Measurements from ENCODE around the gene OSBPL7. TPM values are rescaled to one million over a fixed set of nuclear protein-coding genes. Genes with fewer than 3 reads are reported as not detected.

The OSBPL7 gene
- total and polyA plus RNA-seq, 2 of the 8 experiments (the other 6 are each of a cell fraction or from before 2014, with no cell fraction given), result 7.2 to 8.9 TPM

DNA sequence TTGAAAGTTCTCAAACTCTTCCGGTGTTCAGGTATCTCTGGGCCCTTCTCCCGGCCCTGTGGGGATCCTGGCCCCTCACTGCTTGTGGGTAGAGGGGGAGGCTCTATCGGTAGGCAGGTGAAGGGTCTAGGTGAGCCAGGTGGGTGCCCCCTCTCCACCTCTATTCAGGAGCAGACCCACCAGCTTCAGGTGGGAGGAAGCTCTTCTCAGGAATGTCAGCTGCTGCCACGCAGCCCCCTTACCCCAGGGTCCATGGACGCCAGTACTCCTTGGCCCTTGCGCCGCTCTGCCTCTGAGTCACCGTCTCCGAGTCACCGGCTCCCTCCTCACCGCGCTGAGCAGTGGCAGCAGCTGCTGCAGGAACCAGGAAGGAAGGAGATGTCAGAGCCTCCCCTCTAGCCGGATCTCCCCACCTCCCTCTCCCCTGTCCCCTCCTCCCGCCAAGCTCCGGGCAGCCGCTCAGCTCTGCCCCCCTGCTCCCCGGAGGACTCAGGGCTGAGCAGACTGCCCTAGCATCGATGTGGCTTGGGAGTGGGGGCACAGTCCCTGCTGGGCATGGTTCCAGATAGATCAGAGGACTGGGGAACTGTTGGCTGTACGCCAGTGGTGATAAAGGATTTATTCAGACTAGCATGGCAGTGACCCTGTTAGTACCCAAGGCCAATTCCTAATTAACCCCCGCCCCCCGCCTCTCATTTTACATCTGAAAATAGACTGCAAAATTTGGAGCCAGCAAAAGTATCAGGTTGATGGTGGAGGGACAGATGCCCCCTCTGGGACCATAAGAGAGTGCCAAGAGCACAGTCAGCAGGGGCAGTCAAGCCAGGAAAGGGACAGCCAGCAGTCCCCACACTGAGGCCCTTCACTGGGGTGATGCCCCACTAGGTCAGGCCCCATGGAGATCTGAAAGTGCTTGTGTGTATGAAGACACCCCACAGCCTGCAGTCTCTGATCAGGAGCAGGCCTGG lies at the start of gene OSBPL7 (continued):
- TF ChIP-seq, protein P1, sequence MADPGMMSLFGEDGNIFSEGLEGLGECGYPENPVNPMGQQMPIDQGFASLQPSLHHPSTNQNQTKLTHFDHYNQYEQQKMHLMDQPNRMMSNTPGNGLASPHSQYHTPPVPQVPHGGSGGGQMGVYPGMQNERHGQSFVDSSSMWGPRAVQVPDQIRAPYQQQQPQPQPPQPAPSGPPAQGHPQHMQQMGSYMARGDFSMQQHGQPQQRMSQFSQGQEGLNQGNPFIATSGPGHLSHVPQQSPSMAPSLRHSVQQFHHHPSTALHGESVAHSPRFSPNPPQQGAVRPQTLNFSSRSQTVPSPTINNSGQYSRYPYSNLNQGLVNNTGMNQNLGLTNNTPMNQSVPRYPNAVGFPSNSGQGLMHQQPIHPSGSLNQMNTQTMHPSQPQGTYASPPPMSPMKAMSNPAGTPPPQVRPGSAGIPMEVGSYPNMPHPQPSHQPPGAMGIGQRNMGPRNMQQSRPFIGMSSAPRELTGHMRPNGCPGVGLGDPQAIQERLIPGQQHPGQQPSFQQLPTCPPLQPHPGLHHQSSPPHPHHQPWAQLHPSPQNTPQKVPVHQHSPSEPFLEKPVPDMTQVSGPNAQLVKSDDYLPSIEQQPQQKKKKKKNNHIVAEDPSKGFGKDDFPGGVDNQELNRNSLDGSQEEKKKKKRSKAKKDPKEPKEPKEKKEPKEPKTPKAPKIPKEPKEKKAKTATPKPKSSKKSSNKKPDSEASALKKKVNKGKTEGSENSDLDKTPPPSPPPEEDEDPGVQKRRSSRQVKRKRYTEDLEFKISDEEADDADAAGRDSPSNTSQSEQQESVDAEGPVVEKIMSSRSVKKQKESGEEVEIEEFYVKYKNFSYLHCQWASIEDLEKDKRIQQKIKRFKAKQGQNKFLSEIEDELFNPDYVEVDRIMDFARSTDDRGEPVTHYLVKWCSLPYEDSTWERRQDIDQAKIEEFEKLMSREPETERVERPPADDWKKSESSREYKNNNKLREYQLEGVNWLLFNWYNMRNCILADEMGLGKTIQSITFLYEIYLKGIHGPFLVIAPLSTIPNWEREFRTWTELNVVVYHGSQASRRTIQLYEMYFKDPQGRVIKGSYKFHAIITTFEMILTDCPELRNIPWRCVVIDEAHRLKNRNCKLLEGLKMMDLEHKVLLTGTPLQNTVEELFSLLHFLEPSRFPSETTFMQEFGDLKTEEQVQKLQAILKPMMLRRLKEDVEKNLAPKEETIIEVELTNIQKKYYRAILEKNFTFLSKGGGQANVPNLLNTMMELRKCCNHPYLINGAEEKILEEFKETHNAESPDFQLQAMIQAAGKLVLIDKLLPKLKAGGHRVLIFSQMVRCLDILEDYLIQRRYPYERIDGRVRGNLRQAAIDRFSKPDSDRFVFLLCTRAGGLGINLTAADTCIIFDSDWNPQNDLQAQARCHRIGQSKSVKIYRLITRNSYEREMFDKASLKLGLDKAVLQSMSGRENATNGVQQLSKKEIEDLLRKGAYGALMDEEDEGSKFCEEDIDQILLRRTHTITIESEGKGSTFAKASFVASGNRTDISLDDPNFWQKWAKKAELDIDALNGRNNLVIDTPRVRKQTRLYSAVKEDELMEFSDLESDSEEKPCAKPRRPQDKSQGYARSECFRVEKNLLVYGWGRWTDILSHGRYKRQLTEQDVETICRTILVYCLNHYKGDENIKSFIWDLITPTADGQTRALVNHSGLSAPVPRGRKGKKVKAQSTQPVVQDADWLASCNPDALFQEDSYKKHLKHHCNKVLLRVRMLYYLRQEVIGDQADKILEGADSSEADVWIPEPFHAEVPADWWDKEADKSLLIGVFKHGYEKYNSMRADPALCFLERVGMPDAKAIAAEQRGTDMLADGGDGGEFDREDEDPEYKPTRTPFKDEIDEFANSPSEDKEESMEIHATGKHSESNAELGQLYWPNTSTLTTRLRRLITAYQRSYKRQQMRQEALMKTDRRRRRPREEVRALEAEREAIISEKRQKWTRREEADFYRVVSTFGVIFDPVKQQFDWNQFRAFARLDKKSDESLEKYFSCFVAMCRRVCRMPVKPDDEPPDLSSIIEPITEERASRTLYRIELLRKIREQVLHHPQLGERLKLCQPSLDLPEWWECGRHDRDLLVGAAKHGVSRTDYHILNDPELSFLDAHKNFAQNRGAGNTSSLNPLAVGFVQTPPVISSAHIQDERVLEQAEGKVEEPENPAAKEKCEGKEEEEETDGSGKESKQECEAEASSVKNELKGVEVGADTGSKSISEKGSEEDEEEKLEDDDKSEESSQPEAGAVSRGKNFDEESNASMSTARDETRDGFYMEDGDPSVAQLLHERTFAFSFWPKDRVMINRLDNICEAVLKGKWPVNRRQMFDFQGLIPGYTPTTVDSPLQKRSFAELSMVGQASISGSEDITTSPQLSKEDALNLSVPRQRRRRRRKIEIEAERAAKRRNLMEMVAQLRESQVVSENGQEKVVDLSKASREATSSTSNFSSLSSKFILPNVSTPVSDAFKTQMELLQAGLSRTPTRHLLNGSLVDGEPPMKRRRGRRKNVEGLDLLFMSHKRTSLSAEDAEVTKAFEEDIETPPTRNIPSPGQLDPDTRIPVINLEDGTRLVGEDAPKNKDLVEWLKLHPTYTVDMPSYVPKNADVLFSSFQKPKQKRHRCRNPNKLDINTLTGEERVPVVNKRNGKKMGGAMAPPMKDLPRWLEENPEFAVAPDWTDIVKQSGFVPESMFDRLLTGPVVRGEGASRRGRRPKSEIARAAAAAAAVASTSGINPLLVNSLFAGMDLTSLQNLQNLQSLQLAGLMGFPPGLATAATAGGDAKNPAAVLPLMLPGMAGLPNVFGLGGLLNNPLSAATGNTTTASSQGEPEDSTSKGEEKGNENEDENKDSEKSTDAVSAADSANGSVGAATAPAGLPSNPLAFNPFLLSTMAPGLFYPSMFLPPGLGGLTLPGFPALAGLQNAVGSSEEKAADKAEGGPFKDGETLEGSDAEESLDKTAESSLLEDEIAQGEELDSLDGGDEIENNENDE (IDR thresholded peaks at IDR 0.05; ENCODE audit: insufficient replicate concordance, low read length), result no peak
- TF ChIP-seq, protein P2, sequence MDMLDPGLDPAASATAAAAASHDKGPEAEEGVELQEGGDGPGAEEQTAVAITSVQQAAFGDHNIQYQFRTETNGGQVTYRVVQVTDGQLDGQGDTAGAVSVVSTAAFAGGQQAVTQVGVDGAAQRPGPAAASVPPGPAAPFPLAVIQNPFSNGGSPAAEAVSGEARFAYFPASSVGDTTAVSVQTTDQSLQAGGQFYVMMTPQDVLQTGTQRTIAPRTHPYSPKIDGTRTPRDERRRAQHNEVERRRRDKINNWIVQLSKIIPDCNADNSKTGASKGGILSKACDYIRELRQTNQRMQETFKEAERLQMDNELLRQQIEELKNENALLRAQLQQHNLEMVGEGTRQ (IDR thresholded peaks at IDR 0.05; ENCODE audit: low read length), result no peak
- TF ChIP-seq CHD2 (IDR thresholded peaks at IDR 0.05; ENCODE audit: low read length) (no peak), POLR2A (IDR thresholded peaks at IDR 0.05; ENCODE audit: control extremely low read depth in 1 of 2, low read depth in 2 of 2, low read length in 2 of 2) (no peak), JUN (IDR thresholded peaks at IDR 0.05; ENCODE audit: low read depth, low read length) (no peak), POLR2AphosphoS5 (IDR thresholded peaks at IDR 0.05; ENCODE audit: low read depth, low read length) (no peak), SP1 (IDR thresholded peaks at IDR 0.05; ENCODE audit: low read depth, low read length) (no peak), PHF8 (conservative IDR thresholded peaks at IDR 0.05; ENCODE audit: low read depth, low read length) (no peak), EGR1 (IDR thresholded peaks at IDR 0.05; ENCODE audit: borderline replicate concordance, low read depth, low read length) (peak; percentile 54; the same call in 1 of the 2 replicates)
